GM12892 (cell line): ENCODE data around the gene RAB30.

Source experiments
- POLR2A ChIP-seq: IDR thresholded peaks from 2 replicates; pipeline ENCODE4 v1.6.1; 2011; ENCODE audit warnings: low read depth, low read length, control low read depth
- POLR2AphosphoS5 ChIP-seq: IDR thresholded peaks from 2 replicates; pipeline ENCODE4 v1.6.1; 2011; ENCODE audit warnings: low read depth, low read length, control low read depth
- TAF1 ChIP-seq: IDR thresholded peaks from 2 replicates; pipeline ENCODE4 v1.6.1; 2011; ENCODE audit warnings: low read depth, mild to moderate bottlenecking, control low read depth, low read length, borderline replicate concordance

GRCh38 chr11:82975882-82976281 is 95.8 kb downstream of the RAB30 start:
- TF ChIP-seq TAF1 (no peak), POLR2A (no peak), POLR2AphosphoS5 (no peak)
